ENCODE data around the gene BGLAP.

The BGLAP gene

DNA sequence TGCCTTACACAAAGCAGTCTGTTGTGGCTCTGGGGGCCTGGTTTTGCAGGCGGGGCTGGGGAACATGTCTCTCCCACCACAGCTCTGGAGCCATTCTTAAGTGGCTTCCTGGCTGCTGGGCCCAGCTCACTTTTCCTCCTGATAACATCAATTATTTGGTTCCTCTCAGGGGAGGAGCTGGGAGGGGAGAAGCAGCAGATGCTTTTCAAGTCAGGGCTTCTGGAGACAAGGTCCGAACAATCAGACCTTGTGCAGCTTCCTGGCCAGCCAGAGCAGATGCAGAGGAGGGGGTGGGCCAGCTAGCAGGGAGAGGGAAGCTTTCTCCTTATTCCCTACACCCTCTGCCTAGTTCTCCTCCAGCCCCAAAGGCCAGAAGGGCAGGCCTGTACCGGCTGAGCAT lies 9.5 kb downstream of the BGLAP start:
- no peak for DNase-seq (ENCODE audit: extremely low read depth in 1 of 2, low read depth in 1 of 2)

DNA sequence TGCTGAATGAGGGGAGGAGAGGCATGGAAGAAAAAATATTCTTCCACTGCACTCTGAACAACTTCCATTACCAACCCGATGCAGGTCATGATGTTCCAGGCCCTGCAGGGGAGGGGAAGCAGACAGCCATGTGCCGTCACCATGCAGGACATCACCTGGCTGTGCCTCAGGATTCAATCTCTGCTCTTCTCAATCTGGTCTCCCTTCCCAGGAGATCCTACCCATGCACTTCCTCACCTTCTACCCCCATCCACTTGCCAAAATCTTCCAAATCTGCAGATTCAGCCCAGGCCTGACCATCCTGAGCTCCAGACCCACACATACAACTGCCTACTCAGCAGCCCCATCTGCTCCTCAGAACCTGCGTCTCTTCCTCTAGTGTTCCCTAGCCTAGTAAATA lies 11.7 kb downstream of the BGLAP start:
- DNase-seq (ENCODE audit: extremely low read depth in 1 of 2, low read depth in 1 of 2): no peak

DNA sequence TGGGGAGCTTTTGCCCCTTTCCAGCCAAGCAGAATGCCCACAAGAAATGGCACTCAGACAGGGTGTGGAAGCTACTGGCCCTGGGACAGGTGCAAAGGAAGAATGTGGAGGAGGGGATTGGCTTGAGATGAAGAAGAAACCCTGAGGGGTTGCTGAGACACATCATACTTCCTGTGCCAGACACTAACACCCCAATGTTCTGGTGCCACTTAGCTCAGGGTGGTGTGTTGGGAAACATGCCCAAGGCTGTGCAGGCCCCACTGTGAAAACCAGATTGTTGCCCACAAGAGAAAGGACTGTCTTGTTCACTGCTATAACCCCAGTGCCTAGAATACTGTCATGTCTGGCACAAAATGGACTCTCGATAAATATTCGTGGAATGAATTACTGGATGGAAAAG lies 15.7 kb downstream of the BGLAP start:
- no peak for DNase-seq (ENCODE audit: extremely low read depth in 1 of 2, low read depth in 1 of 2)

DNA sequence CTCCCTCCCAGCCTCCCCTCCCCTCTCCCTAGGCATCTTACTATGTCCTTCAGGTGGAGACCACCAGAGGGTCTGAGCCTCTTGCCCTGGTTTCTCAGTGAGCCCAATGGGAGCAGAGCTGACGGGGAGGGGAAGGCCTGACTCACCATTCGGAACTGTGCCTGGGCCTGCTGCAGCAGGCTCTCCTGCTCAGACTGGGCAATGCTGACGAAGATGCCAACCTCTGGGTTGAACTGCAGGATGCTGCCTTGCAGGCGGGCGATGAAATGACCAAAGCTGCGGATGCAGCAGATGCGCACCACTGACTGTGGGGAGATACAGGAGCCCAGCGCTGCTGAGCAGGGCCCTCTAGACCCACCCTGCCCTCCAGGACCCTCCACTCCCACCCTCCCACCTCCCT lies 16.9 kb downstream of the BGLAP start:
- no peak for DNase-seq (ENCODE audit: extremely low read depth in 1 of 2, low read depth in 1 of 2)

DNA sequence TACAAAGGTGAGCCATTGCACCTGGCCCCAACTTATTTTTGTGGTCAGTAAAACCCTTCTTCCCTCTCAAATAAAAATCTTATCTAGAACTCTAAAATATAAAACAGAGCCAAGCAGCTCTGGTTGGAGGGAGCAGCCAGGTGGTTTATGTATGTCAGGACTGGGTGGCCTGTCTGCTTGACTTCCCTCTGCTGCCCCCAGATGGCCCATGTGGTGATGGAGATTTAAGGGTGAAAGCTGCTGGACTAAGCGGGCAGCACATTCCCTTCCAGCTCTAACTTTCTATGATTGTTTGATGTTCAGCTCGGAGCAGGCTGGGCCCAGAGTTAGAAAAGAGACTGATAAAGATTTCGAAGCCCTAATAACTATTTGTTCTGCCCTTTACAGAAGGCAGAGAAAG lies 17.8 kb downstream of the BGLAP start:
- DNase-seq (ENCODE audit: extremely low read depth in 1 of 2, low read depth in 1 of 2): no peak

DNA sequence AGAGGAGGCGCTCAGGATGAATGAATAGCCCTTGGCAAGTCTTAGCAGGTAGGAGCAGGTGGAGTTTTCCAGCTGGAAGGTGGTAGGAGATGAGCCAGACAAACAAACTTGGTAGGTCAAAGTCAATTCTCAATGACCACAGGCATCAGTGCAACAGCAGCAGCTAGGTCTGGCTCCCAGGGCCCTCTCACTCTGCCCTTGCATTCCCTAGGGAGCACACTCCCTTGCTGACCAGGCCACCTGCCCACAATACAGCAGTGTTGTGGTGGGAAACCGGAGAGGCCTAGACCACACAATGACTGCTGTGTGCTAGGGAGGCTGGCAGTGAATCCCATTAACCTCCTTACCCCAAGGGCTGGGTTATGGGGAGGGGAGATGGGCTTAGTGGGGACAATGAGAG lies 18.9 kb downstream of the BGLAP start:
- DNase-seq (ENCODE audit: extremely low read depth in 1 of 2, low read depth in 1 of 2): no peak

DNA sequence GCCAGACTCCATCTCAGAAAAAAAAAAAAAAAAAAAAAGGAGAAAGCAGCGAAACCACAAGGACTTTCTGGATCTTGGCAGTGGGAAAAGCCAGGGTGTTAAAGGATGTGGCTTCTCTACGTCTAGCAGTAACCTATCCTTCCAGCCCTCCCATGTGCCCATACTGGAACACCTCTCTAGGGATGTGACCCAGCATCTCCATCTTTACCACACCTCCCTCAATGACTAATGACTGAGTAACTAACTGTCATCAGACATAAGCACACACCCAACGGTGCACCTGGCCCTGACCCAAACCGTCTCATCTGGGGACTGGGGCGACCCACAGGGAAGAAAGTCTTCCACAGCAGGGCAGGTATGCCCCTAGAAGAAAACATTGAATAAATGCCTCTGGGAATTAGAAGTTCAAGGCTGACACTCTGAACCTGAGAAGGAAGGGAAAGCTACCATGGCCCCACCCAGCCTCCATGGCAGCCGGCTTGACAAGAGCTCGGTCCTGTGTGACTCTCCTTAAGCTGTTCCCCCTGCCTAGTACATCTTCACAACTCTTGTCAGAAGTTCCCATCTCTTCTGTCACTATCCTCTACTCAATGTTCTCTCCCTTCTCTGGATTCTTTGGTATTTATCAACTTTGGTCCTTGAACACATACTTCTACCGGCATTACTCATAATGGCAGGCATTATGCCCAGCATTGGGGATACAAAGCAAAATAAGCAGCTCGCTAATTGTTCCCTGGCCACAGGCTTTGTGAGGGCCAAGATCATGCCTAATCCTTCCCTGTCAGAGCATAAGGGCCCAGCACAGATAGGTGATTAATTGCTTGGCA lies 20.7 kb downstream of the BGLAP start:
- DNase-seq (ENCODE audit: extremely low read depth in 1 of 2, low read depth in 1 of 2): no peak

DNA sequence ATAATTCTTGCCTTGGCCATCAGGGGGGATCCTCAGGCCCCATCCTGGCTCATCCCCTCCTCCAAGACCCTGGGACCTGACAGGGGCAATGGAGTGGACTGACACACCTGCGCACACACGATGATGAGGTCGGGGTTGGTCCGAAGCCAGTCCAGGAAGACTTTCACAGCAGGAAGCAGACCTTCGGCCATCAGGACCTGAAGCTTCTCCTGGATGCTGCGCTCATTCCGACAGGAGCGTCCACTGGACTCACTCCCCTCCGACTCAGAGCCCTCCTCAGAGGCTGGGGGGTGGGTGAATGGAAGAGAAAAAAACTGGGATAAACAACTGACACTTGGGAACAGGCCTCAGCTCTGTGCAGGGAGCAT lies 21.3 kb downstream of the BGLAP start:
- DNase-seq (ENCODE audit: extremely low read depth in 1 of 2, low read depth in 1 of 2): no peak

DNA sequence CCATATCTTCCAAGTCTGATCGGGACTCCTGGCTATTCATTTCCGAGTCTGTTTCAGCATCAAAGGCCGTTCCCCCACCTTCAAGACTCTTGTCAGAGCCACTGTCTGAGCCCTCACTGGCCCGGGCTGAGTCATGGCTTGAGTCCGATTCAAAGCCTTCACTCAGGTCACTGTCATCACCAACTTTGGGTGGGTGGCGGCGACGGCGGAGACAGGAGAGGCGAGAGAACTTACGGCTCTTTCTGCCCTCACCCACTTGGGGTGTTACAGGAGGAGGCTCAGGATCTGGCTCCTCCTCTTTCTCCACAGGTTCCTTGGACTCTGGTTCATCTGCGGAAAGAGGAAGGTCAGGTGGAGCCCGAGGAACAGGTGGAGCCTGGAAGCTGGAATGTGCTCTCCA lies 24.1 kb downstream of the BGLAP start:
- no peak for DNase-seq (ENCODE audit: extremely low read depth in 1 of 2, low read depth in 1 of 2)

DNA sequence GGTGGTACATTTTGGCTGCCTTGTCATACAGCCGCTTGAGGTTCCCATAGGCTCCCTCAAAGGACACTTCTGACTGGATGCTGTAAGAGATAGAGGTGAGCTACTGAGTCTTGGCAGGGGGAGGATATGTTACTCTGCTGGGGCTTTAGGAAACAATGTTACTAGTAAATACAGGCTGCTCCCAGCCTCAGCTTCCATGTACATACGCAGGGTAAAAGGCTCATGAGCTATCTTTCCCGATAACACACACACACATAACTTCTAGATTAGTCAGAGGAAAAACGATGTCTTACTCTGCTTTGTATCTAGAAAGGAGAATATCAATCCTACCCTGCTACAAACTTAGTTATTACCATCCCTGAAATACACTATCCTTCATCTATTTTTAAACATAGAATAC lies 26.4 kb downstream of the BGLAP start:
- no peak for DNase-seq (ENCODE audit: extremely low read depth in 1 of 2, low read depth in 1 of 2)

DNA sequence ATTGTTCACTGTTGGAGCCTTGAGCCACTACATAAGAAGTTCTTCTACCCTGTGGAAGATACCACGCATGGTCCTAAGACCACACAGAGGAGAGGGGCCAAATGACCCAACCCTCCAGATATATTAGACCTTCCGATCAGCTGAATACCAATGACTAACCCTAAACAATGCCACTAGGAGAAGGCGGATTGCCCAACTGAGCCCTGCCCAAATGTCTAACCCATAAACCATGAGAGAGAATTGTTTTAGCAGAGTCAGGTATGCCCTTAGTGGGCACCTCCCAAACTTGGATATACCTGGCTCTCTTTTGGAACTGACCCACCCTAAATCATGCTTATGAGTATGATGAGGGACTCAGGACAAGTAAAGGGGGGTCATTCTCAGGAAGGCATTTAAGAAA lies 28.3 kb downstream of the BGLAP start:
- no peak for DNase-seq (ENCODE audit: extremely low read depth in 1 of 2, low read depth in 1 of 2)

DNA sequence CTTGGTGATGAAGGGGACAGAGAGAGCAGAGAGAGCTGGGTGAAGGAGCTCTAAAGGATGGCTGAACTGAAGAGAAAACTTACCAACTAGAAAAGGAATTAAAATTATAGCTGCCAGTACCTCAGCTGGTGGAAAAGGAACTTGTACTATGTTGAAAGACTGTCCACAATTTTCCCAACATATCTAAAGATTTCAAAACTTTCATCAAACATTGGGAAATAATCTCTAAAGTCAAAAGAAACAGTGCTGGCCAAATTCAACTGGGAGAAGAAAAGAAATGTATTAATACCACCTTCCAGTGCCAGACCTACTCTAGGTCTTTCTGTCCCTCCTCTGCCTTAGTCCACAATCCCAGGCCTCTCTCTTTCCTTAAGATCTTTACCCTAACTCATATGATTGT lies 34.5 kb downstream of the BGLAP start:
- DNase-seq (ENCODE audit: extremely low read depth in 1 of 2, low read depth in 1 of 2): no peak

DNA sequence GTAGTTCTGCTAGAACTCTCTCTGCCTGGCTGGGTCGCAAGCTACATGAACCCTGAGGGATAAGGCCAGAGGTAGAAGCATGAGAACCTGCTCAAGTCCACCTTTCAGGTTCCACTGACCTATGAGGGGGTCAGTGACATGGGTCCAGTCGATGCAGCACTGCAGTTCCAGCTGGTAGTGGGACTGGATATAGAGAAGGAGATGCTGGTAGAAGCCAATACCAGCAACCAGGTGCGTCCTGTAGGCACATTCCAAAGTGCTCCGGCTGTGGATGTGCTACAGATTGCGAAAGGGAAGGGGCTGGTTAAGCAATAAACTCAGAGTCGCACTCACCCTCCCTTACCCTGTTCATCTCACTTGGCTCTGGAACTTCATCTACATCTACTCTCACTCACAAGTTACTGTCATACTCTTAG lies 35.0 kb downstream of the BGLAP start:
- DNase-seq (ENCODE audit: extremely low read depth in 1 of 2, low read depth in 1 of 2): no peak

DNA sequence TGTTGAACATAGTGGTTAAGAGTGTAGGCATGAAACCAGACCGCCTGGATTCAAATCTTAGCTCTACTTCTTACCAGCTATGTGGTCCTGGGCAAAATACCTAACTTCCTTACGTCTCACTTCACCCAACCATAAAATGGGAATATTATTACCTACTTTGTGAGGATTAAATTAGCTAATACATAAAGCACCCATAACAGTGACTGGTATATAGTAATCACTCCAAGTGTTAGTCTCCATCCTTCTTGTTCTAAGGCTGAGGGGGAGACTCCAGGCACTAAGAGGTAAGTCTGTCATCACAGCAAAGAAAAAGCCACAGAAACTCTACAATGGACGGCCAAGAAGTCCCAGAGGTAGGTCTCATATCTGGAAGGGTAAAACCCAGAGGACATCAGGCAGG lies 37.9 kb downstream of the BGLAP start:
- DNase-seq (ENCODE audit: extremely low read depth in 1 of 2, low read depth in 1 of 2): no peak

DNA sequence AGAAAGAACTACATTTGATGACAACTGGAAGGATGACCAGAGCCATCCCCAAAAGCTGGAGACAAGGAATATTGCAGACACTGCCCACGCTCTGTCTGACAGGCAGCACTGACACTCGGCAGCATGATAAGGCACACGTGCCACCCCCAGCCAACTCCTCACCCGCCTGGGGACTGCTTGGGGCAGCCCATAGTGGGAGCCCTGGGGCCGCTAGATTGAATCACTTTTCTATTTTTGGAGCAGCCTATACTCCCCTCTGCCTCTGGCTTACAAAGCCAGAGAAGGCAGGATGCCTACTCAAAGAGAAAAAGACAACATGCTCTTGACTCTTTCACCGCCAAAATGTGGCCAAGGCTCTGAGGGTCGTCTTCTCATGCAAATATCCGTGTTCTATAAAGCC lies 39.3 kb downstream of the BGLAP start:
- no peak for DNase-seq (ENCODE audit: extremely low read depth in 1 of 2, low read depth in 1 of 2)

DNA sequence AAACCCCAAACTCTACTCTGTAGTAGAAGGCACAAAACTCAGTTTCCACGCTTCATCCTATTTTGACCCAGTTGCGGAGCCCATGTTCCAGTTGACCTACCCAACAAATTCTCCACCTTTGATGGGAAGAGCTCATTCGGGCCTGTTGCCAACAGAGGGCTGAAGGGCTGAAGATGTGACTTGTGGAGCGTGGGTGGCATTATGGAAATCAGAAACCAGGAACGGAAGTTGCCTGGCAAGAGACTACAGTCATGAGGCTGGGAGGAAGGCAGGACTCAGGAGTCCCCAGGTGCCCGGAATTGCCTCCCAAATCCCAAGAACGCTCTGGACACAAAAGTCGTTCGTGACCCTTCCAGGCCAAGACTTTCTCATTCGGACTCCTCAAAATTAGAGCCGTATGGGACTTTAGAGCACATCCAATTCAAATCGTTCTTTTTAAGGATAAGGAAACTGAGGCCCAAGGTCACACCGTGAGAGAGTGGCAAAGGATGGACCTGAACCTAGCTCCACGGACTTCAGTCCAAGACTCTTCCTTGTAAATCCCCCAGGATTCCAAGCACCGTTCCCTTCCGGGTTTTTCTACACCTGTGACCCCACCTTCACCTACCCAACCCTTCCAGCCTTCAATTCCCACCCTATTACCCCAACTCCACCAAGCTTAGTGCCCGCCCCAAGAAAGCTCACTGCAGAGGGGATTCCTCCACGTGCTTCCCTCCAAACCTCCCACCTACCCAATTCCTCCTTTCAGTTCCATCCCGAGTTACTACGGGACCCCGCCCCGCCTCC lies 39.9 kb downstream of the BGLAP start:
- no peak for DNase-seq (ENCODE audit: extremely low read depth in 1 of 2, low read depth in 1 of 2)

DNA sequence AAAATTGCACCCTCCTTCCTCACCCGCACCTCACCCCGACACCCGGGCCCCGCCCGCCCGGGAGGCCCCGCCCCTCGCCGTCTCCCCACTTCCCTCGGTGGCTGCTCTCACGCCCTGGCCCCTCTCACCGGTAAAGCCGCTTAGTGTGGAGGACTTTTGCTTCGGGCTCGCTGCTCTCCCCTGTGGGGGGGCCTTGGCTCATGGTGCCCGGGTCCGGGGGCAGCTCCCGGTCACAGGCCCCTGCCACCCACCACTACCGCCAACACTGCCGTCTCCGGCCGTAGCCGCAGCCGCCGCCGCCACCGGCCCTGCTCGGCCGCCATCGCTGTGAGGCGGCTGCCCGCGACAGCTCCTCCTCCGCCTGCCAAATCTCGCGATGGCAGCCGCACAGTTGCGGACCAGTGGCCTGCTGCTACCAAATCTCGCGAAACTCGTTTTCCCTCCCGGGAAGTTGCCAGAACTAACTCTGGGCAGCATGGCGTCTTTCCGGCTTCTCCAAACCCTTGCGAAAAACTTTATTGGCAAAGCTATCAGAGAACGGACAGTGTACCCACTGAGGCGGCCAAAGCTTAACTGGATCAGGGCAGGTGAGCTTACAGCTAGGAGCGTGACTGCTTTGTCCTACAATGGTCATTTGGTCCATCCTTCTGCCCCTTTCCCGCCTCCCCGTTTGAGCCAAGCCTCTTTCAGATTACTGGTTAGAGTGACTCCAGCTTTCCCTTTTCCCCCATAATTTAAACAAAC lies 40.7 kb downstream of the BGLAP start, which contains the start of gene SMG5:
SMG5 (minus strand) TSS at position 347 of the 744 bp plus-strand sequence; CDS start at position 202, 145 bp downstream.
- DNase-seq (ENCODE audit: extremely low read depth in 1 of 2, low read depth in 1 of 2): peak; percentile 85 to 92

DNA sequence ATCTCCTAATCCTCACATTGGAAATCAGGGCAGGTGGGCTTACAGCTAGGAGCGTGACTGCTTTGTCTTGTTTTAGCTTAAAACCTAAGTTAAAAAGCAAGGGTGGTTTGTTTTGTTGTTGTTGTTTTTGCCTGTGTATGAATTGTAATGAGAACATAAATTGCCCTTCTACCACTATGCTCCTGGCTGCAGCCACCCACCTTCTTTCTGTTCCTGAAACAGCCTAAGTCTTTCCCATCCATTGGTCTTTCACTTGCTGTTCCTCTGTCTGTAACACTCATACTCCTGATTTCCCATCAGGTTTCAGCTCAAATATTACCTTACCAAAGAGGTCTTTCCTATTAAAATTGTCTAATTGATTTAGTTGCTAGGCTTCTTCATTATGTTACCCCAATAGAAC lies 41.5 kb downstream of the BGLAP start:
- DNase-seq (ENCODE audit: extremely low read depth in 1 of 2, low read depth in 1 of 2): no peak

DNA sequence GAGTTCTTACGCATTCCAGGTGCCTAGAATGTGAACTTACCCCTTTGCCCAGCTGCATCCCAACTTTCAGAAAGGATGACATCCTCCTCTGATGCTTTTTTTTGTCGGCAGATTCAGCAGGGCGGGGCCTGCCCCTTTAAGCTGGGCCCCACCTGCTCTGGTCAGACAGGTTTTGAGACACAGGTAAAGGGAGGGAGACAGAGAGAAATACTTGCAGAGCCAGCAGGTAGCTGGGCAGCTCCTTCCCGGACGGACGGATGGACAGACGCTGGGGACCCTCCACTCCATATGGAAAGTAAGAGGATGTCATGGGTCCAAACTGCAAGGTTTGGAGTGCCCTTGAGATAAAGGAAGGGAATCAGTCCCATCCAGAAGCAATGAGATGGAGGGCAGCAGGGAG lies 42.1 kb downstream of the BGLAP start, which contains the start of gene TMEM79:
TMEM79 (plus strand) TSS at position 214 of the 400 bp plus-strand sequence. CDS start 902 bp downstream, outside the sequence.
- no peak for DNase-seq (ENCODE audit: extremely low read depth in 1 of 2, low read depth in 1 of 2)

DNA sequence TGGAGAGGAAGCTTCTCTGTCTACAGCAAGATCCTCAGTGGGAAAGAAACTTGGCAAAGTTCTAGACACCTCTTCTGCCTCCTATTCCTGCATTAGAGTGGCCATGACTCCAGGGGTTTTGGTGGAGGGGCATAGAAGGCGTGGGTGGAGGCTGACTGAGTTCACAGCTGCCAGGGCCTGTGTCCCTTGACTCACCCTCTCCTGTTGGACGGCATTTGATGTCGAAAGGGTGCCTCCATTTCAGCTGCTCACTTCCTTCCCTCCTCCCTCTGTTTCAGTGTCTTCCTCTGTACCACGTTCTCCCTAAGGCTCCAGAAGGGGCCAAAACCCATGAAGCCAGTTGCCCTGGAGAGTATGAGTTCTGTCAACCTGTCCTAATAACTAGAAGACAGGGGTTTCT lies 42.8 kb downstream of the BGLAP start:
- DNase-seq (ENCODE audit: extremely low read depth in 1 of 2, low read depth in 1 of 2): no peak

DNA sequence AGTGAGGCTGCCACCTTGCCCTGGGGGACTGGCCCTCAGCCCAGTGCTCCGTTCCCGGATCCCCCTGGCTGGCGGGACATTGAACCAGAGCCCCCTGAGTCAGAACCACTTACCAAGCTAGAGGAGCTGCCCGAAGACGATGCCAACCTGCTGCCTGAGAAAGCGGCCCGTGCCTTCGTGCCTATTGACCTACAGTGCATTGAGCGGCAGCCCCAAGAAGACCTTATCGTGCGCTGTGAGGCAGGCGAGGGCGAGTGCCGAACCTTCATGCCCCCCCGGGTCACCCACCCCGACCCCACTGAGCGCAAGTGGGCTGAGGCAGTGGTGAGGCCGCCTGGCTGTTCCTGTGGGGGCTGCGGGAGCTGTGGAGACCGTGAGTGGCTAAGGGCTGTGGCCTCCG lies 43.5 kb downstream of the BGLAP start:
- DNase-seq (ENCODE audit: extremely low read depth in 1 of 2, low read depth in 1 of 2): no peak
